HUES48 (cell line): ENCODE measurements around the gene SPATA32.
"Not testable (repeated sequence)": the region's sequence is repeated elsewhere in the genome, so short reads cannot be mapped to it uniquely, and the experiment has no call there.

Experiments
- H3K27ac ChIP-seq: one replicate; pipeline ENCODE4 v1.7.0; 2013; ENCODE audit warnings: low read depth, low read length, inconsistent platforms
- H3K27me3 ChIP-seq: 2 replicates; pipeline ENCODE4 v1.6.1; 2013; ENCODE audit warnings: mild to moderate bottlenecking, low read length; ENCODE audit not compliant: control insufficient read depth, insufficient read depth
- H3K36me3 ChIP-seq: 2 replicates; pipeline ENCODE4 v1.6.1; 2013; ENCODE audit warnings: low read length; ENCODE audit not compliant: control insufficient read depth, insufficient read depth
- H3K4me1 ChIP-seq: 2 replicates; pipeline ENCODE4 v1.6.1; 2013; ENCODE audit warnings: mild to moderate bottlenecking, low read length; ENCODE audit not compliant: control insufficient read depth, insufficient read depth
- H3K4me3 ChIP-seq: 2 replicates; pipeline ENCODE4 v1.5.1; 2013; ENCODE audit warnings: mild to moderate bottlenecking, low read depth, low read length
- H3K9ac ChIP-seq: 2 replicates; pipeline ENCODE4 v1.6.1; 2013; ENCODE audit warnings: mild to moderate bottlenecking, low read depth, low read length, moderate library complexity
- H3K9me3 ChIP-seq: 2 replicates; pipeline ENCODE4 v1.6.1; 2013; ENCODE audit warnings: low read length; ENCODE audit not compliant: control insufficient read depth, insufficient read depth

The SPATA32 gene

DNA sequence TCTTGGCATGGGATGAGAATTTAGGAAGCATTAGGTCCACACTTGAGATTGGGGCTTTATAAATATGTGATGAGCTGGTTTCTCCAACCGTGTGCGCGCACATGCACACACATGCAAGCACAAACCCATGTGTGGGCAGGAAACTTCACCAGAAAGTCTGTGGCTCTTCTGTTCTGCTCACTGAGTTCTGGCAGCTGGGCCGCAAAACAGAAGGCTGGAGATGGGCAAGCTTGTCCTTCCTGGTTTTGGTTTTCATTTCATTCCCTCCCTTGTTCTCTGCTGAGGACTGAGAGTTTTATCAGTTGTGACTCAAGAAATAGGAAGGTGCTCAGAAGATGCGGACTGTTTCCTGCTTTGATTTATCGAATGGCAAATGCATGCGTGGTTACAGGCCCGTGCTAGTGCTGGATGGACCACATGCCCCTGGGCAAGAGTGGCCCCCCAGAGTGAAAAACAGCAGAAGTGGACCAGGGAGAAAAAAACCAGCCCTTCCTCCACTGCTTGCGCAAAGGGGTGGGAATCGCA lies 40.8 kb upstream of the SPATA32 start:
- Histone ChIP-seq H3K27me3 (no peaks in the 10 kb centered on the region), H3K27ac (no peak overlapping the region), H3K36me3 (no peaks in the 10 kb centered on the region), H3K9ac (no peak overlapping the region), H3K9me3 (no peaks in the 10 kb centered on the region), H3K4me1 (no peaks in the 10 kb centered on the region), H3K4me3 (no peak overlapping the region)

DNA sequence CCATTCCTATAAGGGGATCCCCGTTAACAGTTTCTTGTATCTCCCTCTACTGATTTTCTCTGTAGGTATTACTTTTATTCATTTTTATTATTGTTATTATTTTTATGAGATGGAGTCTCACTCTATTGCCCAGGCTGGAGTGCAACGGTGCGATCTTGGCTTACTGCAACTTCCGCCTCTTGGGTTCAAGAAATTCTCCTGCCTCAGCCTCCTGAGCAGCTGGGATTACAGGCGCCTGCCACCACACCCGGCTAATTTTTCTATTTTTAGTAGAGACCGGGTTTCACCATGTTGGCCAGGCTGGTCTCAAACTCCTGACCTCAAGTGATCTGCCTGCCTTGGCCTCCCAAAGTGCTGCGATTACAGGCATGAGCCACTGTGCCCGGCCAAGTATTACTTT lies 40.3 kb upstream of the SPATA32 start:
- H3K4me1 ChIP-seq, H3K27me3 ChIP-seq, H3K36me3 ChIP-seq, H3K4me3 ChIP-seq, H3K9ac ChIP-seq, H3K9me3 ChIP-seq, H3K27ac ChIP-seq: not testable (repeated sequence)

GRCh38 chr17:45301674-45302073 lies 39.8 kb upstream of the SPATA32 start:
- H3K9ac ChIP-seq, result no peak overlapping the region
- H3K27ac ChIP-seq, result no peak overlapping the region

DNA sequence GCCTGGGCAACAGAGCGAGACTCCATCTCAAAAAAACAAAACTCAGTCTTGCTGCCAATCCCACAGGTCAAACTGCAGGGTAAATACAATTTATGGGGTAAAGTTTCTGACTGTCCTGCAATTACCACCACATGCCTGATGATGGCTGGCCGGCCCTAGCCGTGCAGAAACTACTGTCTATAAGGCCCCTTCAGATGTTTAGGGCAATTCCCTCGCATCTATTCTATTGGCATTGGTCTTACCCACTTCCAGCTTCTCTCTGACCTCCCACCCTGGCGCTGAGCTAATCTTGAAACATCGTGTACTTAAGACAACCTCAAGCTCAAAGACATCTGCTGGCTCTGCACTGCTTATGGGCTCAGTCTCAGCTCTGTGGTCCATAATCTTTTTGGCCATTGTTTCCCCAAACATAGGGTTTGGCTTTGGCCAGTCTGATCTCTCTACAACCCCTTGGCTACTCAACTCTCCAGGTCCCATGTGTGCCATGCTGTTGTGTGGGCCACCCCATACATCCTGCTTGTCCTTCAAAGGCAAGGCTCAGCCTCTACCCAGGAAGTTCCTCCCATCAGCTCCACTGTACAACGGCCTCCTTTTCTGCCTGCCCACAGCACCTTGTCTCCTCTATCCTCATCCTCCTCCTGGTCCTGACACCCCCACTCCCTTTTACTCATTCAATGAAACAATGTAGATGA lies 38.3 kb upstream of the SPATA32 start:
- H3K36me3 ChIP-seq, result no peaks in the 10 kb centered on the region
- no peak overlapping the region for H3K27ac ChIP-seq
- no peak overlapping the region for H3K4me3 ChIP-seq
- no peaks in the 10 kb centered on the region for H3K27me3 ChIP-seq
- H3K4me1 ChIP-seq, result no peaks in the 10 kb centered on the region
- H3K9me3 ChIP-seq, result no peaks in the 10 kb centered on the region
- H3K9ac ChIP-seq, result no peak overlapping the region

More at GRCh38 chr17:45301674-45302073, 39.8 kb upstream of the SPATA32 start:
- H3K9me3 ChIP-seq, result no peaks in the 10 kb centered on the region
- H3K36me3 ChIP-seq, result no peaks in the 10 kb centered on the region
- no peaks in the 10 kb centered on the region for H3K4me1 ChIP-seq
- no peak overlapping the region for H3K4me3 ChIP-seq
- H3K27me3 ChIP-seq, result no peaks in the 10 kb centered on the region

- no peak overlapping the region for H3K4me3 ChIP-seq
- no peaks in the 10 kb centered on the region for H3K4me1 ChIP-seq
- no peak overlapping the region for H3K9ac ChIP-seq
- no peaks in the 10 kb centered on the region for H3K27me3 ChIP-seq
- H3K9me3 ChIP-seq, result no peaks in the 10 kb centered on the region
- no peaks in the 10 kb centered on the region for H3K36me3 ChIP-seq
- no peak overlapping the region for H3K27ac ChIP-seq
Observed at GRCh38 chr17:45299361-45299760, 37.5 kb upstream of the SPATA32 start.

GRCh38 chr17:45298546-45299285 lies 36.8 kb upstream of the SPATA32 start:
- no peak overlapping the region for H3K27ac ChIP-seq
- no peak overlapping the region for H3K4me3 ChIP-seq
- no peak overlapping the region for H3K9ac ChIP-seq
- H3K4me1 ChIP-seq, result no peaks in the 10 kb centered on the region
- H3K36me3 ChIP-seq, result no peaks in the 10 kb centered on the region
- H3K27me3 ChIP-seq, result no peaks in the 10 kb centered on the region
- no peaks in the 10 kb centered on the region for H3K9me3 ChIP-seq

GRCh38 chr17:45296833-45297124 lies 34.9 kb upstream of the SPATA32 start:
- Histone ChIP-seq H3K4me3 (no peak overlapping the region), H3K27me3 (no peaks in the 10 kb centered on the region), H3K36me3 (no peaks in the 10 kb centered on the region), H3K4me1 (no peaks in the 10 kb centered on the region), H3K9me3 (no peaks in the 10 kb centered on the region), H3K9ac (no peak overlapping the region), H3K27ac (no peak overlapping the region)

DNA sequence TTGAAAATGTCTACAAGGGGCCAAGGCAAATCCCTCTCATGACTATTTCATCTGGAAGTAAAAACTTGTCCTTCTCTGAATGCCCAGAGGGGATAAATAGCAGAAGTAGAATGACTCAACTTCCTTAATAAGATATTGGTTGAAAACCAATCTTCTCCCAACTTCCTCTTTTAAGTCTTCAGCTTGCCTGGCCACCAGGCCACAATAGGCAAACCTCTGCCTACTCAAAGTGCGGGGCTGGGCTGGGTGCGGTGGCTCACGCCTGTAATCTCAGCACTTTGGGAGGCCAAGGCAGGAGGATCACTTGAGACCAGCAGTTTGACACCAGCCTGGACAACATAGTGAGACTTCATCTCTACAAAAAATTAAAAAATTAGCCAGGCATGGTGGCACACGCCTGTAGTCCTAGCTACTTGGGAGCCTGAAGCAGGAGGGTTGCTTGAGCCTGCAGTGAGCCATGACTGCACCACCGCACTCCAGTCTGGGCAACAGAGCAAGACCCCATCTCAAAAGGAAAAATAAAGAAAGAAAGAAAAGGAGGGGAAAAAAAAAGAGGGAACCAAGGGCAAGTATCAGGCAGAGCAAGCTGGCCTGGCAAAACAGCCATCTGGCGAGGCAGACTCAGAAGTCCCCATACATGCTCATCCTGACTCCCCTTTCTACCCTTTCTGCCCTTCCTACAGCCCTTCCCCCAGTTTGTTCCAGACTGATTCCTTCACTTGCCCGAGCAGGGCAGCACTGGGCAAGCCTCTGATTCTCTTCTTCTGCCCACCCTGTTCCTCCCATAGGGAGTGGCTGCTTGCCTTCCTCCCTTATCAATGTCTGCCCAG lies 34.3 kb upstream of the SPATA32 start:
- Histone ChIP-seq H3K9me3 (no peaks in the 10 kb centered on the region), H3K27me3 (no peaks in the 10 kb centered on the region), H3K9ac (no peak overlapping the region), H3K4me3 (no peak overlapping the region), H3K36me3 (no peaks in the 10 kb centered on the region), H3K4me1 (no peaks in the 10 kb centered on the region), H3K27ac (no peak overlapping the region)

- Histone ChIP-seq H3K9me3 (no peaks in the 10 kb centered on the region), H3K36me3 (peaks cover 3% of the 10 kb centered on the region; the same call in 1 of the 2 replicates), H3K9ac (no peak overlapping the region), H3K27me3 (no peaks in the 10 kb centered on the region), H3K4me1 (no peaks in the 10 kb centered on the region), H3K27ac (no peak overlapping the region), H3K4me3 (no peak overlapping the region)
Observed at GRCh38 chr17:45294506-45294905, 32.6 kb upstream of the SPATA32 start.

- no peaks in the 10 kb centered on the region for H3K27me3 ChIP-seq
- H3K4me3 ChIP-seq, result no peak overlapping the region
- no peaks in the 10 kb centered on the region for H3K4me1 ChIP-seq
- H3K36me3 ChIP-seq, result peaks cover 3% of the 10 kb centered on the region; the same call in 1 of the 2 replicates
- no peaks in the 10 kb centered on the region for H3K9me3 ChIP-seq
- no peak overlapping the region for H3K27ac ChIP-seq
- H3K9ac ChIP-seq, result no peak overlapping the region
Observed at GRCh38 chr17:45293413-45294211, 31.7 kb upstream of the SPATA32 start.
